Esophagus mucosa (tissue), 1 donor: ENCODE data around the gene CRACR2B. TPM values are rescaled to one million over a fixed set of nuclear protein-coding genes. Genes with fewer than 3 reads are reported as not detected.

Source experiments
- ATAC-seq: fragments of 200-7000 bp; cut with Tn5 transposase; one replicate; pipeline ENCODE4 v1.9.1; 2020
- total RNA-seq: library from RNA; stranded (reverse); gene quantifications from one replicate; pipeline ENCODE4 v1.2.4, GENCODE V29; 2023
- donor health status: DM: yes; HTN: yes; CAD: no.

The CRACR2B gene
- 3.3 TPM for total RNA-seq

- no peak for ATAC-seq
These were observed at the start of gene CRACR2B for GRCh38 chr11:827897-828192. TSS of gene CRACR2B (plus strand) at chr11:827919. CDS start at chr11:828608, 689 bp downstream.

- ATAC-seq = no peak
These were observed 48.5 kb upstream of the CRACR2B start for GRCh38 chr11:778976-779954.

GRCh38 chr11:779955-780532 is 47.7 kb upstream of the CRACR2B start:
- no peak for ATAC-seq

GRCh38 chr11:782264-783174 is 45.2 kb upstream of the CRACR2B start:
- peak; percentile 63 for ATAC-seq

- peak; percentile 78 for ATAC-seq
These were observed 44.1 kb upstream of the CRACR2B start for GRCh38 chr11:783581-784015.

- ATAC-seq = no peak
These were observed 41.3 kb upstream of the CRACR2B start for GRCh38 chr11:786235-787083.

- no peak for ATAC-seq
These were observed 40.5 kb upstream of the CRACR2B start for GRCh38 chr11:787084-787675.

- no peak for ATAC-seq
These were observed 39.6 kb upstream of the CRACR2B start for GRCh38 chr11:788009-788640.

GRCh38 chr11:788953-789940 is 38.5 kb upstream of the CRACR2B start:
- ATAC-seq = no peak

GRCh38 chr11:789943-790342 is 37.8 kb upstream of the CRACR2B start, which contains the start of gene CEND1:
TSS of gene CEND1 (minus strand) at chr11:790090. CDS start at chr11:788576, 1,514 bp downstream.
- no peak for ATAC-seq

GRCh38 chr11:790721-791564 is 36.8 kb upstream of the CRACR2B start:
- ATAC-seq = no peak

GRCh38 chr11:791658-792534 is 35.8 kb upstream of the CRACR2B start:
- no peak for ATAC-seq

- no peak for ATAC-seq
These were observed 35.2 kb upstream of the CRACR2B start for GRCh38 chr11:792535-792821.

GRCh38 chr11:792873-793272 is 34.8 kb upstream of the CRACR2B start:
- no peak for ATAC-seq

GRCh38 chr11:793556-793955 is 34.2 kb upstream of the CRACR2B start:
- ATAC-seq = no peak

- no peak for ATAC-seq
These were observed 33.5 kb upstream of the CRACR2B start for GRCh38 chr11:794013-794765.
